Left ventricle myocardium inferior (tissue), 1 donor: ENCODE data around the gene NUP35. TPM values are rescaled to one million over a fixed set of nuclear protein-coding genes. Genes with fewer than 3 reads are reported as not detected.

Experiments
- DNase-seq: peaks from one replicate; pipeline ENCODE4 v3.0.0-alpha.2; 2020
- H3K27ac ChIP-seq: fragments of 200-600 bp; replicated peaks from 2 replicates; pipeline ENCODE4 v1.8.0; 2021
- H3K27me3 ChIP-seq: fragments of 200-600 bp; 2 replicates; pipeline ENCODE4 v1.8.0; 2021; ENCODE audit warnings: low read depth
- H3K36me3 ChIP-seq: fragments of 200-600 bp; 2 replicates; pipeline ENCODE4 v1.8.0; 2021
- H3K4me1 ChIP-seq: fragments of 200-600 bp; 2 replicates; pipeline ENCODE4 v1.8.0; 2021
- H3K4me3 ChIP-seq: fragments of 200-600 bp; 2 replicates; pipeline ENCODE4 v1.8.0; 2021; ENCODE audit warnings: mild to moderate bottlenecking, moderate library complexity
- H3K9me3 ChIP-seq: fragments of 200-600 bp; replicated peaks from 2 replicates; pipeline ENCODE4 v1.8.0; 2021
- intact Hi-C: fragments of 100-400 bp; cut with micrococcal nuclease; formaldehyde crosslinking; loops from one replicate; pipeline ENCODE4 v1.11.0; 2022
- total RNA-seq: library from RNA; stranded (reverse); fragmentation: NEBNext Ultra II Directional; extraction: Animal tissue kit (Norgen Biotek cat#: 25700); gene quantifications from one replicate; pipeline ENCODE4 v1.2.1, GENCODE V29; 2021
- TF ChIP-seq, protein P1 (sequence below): fragments of 200-600 bp; IDR thresholded peaks from 2 replicates; pipeline ENCODE4 v1.8.0; 2021; ENCODE audit warnings: antibody characterized with exemption, mild to moderate bottlenecking, borderline replicate concordance
- donor health status: DM: no; HTN: yes; CAD: no; lungs with severe emphysema.

Gene NUP35
- total RNA-seq, 1 donor from 2014 or later, result 7.9 TPM

DNA sequence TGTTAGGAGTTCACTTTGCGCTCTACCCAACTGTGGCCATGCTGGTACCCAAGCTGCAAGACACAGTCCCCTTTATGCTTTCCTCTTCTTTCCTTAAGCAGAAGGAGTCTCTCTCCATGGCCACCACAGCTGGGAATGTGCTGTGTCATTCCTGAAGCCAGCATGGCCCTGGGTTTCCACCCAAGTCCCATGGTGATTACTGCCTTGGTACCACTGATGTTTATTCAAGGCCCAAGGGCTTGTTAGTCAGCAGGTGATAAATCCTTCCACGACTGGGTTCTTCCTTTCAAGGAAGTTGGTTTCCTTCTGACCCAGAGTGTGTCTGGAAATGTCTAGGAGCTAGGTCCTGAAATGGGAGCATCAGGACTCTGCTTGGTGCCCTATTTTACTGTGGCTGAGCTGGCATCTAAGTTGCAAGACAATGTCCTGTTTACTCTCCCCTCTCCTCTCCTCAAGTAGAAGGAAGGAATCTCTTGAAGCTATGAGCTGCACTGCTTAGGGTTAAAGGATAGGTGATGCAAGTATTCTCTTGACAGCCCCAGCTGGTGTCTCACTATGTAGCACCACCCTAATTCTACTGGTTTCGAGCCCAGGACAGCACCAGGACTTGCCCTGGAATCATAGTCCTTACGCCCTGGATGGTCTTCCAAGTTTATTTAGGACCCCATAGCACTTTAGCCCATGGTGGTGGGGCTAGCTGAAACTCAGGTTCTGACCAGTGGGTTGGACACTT is 18.7 kb upstream of the NUP35 start:
- H3K4me3 ChIP-seq, result no peak overlapping the region
- no peaks in the 10 kb centered on the region for H3K27me3 ChIP-seq
- H3K4me1 ChIP-seq, result no peaks in the 10 kb centered on the region
- no peaks in the 10 kb centered on the region for H3K36me3 ChIP-seq
- TF ChIP-seq, protein P1, sequence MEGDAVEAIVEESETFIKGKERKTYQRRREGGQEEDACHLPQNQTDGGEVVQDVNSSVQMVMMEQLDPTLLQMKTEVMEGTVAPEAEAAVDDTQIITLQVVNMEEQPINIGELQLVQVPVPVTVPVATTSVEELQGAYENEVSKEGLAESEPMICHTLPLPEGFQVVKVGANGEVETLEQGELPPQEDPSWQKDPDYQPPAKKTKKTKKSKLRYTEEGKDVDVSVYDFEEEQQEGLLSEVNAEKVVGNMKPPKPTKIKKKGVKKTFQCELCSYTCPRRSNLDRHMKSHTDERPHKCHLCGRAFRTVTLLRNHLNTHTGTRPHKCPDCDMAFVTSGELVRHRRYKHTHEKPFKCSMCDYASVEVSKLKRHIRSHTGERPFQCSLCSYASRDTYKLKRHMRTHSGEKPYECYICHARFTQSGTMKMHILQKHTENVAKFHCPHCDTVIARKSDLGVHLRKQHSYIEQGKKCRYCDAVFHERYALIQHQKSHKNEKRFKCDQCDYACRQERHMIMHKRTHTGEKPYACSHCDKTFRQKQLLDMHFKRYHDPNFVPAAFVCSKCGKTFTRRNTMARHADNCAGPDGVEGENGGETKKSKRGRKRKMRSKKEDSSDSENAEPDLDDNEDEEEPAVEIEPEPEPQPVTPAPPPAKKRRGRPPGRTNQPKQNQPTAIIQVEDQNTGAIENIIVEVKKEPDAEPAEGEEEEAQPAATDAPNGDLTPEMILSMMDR, result no peak
- H3K27ac ChIP-seq, result no peak overlapping the region
- H3K9me3 ChIP-seq, result no peaks in the 10 kb centered on the region
- intact Hi-C loops, result no loop called here
- DNase-seq, result no peak

DNA sequence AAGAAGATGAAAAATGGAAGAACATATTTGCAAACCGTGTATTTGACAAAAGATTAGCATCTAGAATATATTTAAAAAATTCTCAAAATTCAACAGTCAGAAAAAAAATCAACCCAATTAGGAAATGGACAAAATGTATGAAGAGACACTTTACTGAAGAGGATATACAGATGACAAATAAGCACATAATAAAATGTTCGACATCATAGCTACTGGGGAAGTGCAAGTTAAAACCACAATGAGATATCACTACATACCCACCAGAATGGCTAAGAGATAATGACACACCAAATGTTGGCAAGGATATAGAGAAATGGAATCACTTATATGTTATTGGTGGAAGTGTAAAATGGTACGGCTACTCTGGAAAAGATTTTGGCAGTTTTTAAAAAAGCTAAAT is 11.7 kb upstream of the NUP35 start:
- Histone ChIP-seq H3K36me3 (no peaks in the 10 kb centered on the region), H3K27me3 (no peaks in the 10 kb centered on the region), H3K9me3 (no peaks in the 10 kb centered on the region), H3K4me1 (no peaks in the 10 kb centered on the region), H3K4me3 (no peak overlapping the region), H3K27ac (no peak overlapping the region)
- TF ChIP-seq, protein P1, result no peak
- intact Hi-C loops, result no loop called here
- no peak for DNase-seq

DNA sequence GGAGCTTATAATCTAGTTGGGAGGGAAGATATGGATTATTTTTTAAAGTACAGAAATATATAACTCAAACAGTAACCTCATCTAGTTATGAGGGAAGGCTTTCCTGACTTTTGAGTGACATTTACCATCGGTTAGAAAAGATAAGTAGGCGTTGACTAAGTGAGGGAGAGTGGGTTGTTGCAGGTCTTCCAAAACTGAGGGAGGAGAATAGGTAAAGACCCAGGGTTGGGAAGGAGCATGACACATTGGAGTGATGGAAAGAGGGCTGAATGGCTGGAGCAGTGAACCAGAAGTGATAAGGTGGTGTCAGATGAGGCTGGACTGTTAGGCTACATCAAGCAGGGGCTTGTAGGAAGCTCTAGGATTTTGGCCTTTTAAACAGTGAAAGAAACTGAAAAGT is 10.6 kb upstream of the NUP35 start:
- H3K36me3 ChIP-seq, result no peaks in the 10 kb centered on the region
- H3K9me3 ChIP-seq, result no peaks in the 10 kb centered on the region
- intact Hi-C loops, result no loop called here
- no peaks in the 10 kb centered on the region for H3K4me1 ChIP-seq
- no peak for DNase-seq
- no peak overlapping the region for H3K27ac ChIP-seq
- no peak overlapping the region for H3K4me3 ChIP-seq
- TF ChIP-seq, protein P1, result no peak
- no peaks in the 10 kb centered on the region for H3K27me3 ChIP-seq

DNA sequence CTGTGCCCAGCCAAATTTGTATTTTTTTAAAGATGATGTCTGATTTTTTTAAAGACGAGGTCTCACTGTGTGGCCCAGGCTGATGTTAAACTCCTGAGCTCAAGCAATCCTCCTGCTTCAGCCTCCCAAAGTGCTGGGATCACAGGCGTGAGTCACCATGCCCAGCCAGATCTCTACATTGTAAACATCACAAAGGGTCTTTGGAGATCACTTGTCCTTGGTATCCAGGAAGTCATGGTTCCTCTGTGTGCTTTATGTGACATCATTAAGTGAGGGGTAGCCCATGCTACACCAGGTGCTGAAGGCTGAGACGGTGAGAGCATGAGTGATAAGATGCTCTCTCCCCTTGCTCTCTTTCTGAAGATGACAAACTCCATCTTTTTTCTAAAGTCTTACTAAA is 7.0 kb upstream of the NUP35 start:
- no peaks in the 10 kb centered on the region for H3K4me1 ChIP-seq
- no peak overlapping the region for H3K27ac ChIP-seq
- H3K36me3 ChIP-seq, result no peaks in the 10 kb centered on the region
- intact Hi-C loops, result no loop called here
- no peaks in the 10 kb centered on the region for H3K9me3 ChIP-seq
- H3K27me3 ChIP-seq, result no peaks in the 10 kb centered on the region
- TF ChIP-seq, protein P1, result no peak
- DNase-seq, result no peak
- no peak overlapping the region for H3K4me3 ChIP-seq

DNA sequence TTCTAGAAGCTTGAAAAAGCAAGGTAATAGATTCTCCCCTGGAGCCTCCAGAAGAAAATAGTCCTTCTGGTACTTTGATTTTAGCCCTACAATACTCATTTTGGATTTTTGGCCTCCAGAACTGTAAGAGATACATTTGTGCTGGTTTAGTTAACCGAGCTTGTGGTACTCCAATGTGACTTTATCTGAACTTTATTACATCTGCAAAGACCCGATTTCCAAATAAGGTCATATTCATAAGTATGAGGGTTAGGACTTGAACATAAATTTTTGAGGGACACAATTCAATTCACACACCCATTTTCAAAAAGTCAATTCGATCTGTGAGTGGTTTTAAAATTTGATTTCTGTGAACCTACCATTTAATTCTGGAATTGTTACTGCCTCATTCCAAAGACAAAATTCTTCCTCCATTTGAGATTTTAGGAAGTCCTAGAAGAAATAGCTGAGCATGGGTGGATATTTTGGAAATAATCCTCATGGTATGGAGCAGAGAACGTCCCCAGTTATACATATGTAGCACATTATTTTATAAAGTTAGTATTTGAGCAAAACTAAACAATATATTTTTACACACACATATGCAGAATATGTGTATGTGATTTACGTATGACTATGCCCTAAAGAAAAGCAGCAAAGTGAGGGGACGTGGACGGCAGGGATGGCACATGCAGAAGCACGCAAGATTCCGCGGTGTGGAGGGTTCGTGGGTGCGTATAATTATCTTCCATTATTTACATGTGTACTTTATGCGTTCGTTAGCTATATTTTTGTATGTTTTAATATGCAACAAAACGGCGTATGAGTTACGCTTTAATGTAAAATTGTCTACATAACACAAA is 905 bp upstream of the NUP35 start:
- H3K4me3 ChIP-seq, result peak overlapping the region; percentile 87
- TF ChIP-seq, protein P1, result no peak
- DNase-seq, result no peak
- intact Hi-C loops, result no loop called here
- peaks cover 2% of the 10 kb centered on the region for H3K36me3 ChIP-seq
- H3K4me1 ChIP-seq, result peaks cover 24% of the 10 kb centered on the region
- peak overlapping the region; percentile 84 for H3K27ac ChIP-seq
- H3K9me3 ChIP-seq, result no peaks in the 10 kb centered on the region
- no peaks in the 10 kb centered on the region for H3K27me3 ChIP-seq
